ENCODE data around the gene DUSP8.

- no peak for TF ChIP-seq CTCF (IDR thresholded peaks at IDR 0.05)
- TF ChIP-seq EZH2 (IDR thresholded peaks at IDR 0.05; ENCODE audit: borderline replicate concordance, insufficient read depth, low read depth, low read length, poor library complexity, severe bottlenecking) = no peak
Measured at GRCh38 chr11:1544536-1544935, 27.5 kb downstream of the DUSP8 start.

Measured in B cell (primary cell).